SK-N-SH treated with all-trans-retinoic acid at 6 μM for 48 hours (cell line): ENCODE results near the gene ADAP1.
"Not testable (repeated sequence)": the region's sequence is repeated elsewhere in the genome, so short reads cannot be mapped to it uniquely, and the experiment has no call there.

Source experiments
- ATAC-seq: fragments of 200-7000 bp; cut with Tn5 transposase; 3 replicates; pipeline ENCODE4 v1.9.1; 2020; ENCODE audit warnings: mild to moderate bottlenecking, moderate library complexity
- ARNTL ChIP-seq: fragments of 450-650 bp; formaldehyde crosslinking; IDR thresholded peaks from 2 replicates; pipeline ENCODE4 v1.5.0; 2020; ENCODE audit warnings: low read depth, mild to moderate bottlenecking, moderate library complexity, borderline replicate concordance
- BACH2 ChIP-seq: fragments of 250-450 bp; sonication (Bioruptor Pico); IDR thresholded peaks from 2 replicates; pipeline ENCODE4 v1.9.0; 2021; ENCODE audit warnings: mild to moderate bottlenecking, borderline replicate concordance
- CSDC2 ChIP-seq: fragments of 250-450 bp; sonication (Bioruptor Pico); IDR thresholded peaks from 2 replicates; pipeline ENCODE4 v1.5.0; 2020; ENCODE audit warnings: mild to moderate bottlenecking, moderate library complexity
- GLIS3 ChIP-seq: fragments of 250-450 bp; sonication (Bioruptor Pico); IDR thresholded peaks from 2 replicates; pipeline ENCODE4 v1.5.0; 2020; ENCODE audit warnings: mild to moderate bottlenecking, moderate library complexity
- ISL1 ChIP-seq: fragments of 250-450 bp; sonication (Bioruptor Pico); IDR thresholded peaks from 2 replicates; pipeline ENCODE4 v2.1.2; 2022; ENCODE audit warnings: mild to moderate bottlenecking, moderate library complexity
- OSR1 ChIP-seq: fragments of 250-450 bp; sonication (Bioruptor Pico); IDR thresholded peaks from 2 replicates; pipeline ENCODE4 v1.8.0; 2022; ENCODE audit warnings: moderate library complexity, mild to moderate bottlenecking, inconsistent platforms
- PPARA ChIP-seq: fragments of 250-450 bp; sonication (Bioruptor Pico); IDR thresholded peaks from 2 replicates; pipeline ENCODE4 v1.5.0; 2020; ENCODE audit warnings: mild to moderate bottlenecking, borderline replicate concordance
- SNAI2 ChIP-seq: fragments of 250-450 bp; sonication (Bioruptor Pico); IDR thresholded peaks from 2 replicates; pipeline ENCODE4 v1.5.0; 2020; ENCODE audit warnings: mild to moderate bottlenecking, moderate library complexity
- TCF4 ChIP-seq: fragments of 250-450 bp; sonication (Bioruptor Pico); IDR thresholded peaks from 2 replicates; pipeline ENCODE4 v1.8.0; 2021; ENCODE audit warnings: mild to moderate bottlenecking, moderate library complexity, borderline replicate concordance
- TOX ChIP-seq: fragments of 250-450 bp; sonication (Bioruptor Pico); IDR thresholded peaks from 2 replicates; pipeline ENCODE4 v1.8.0; 2021; ENCODE audit warnings: mild to moderate bottlenecking, moderate library complexity, borderline replicate concordance
- ZC3H10 ChIP-seq: fragments of 250-450 bp; sonication (Bioruptor Pico); IDR thresholded peaks from 2 replicates; pipeline ENCODE4 v1.5.1; 2021; ENCODE audit warnings: mild to moderate bottlenecking, moderate library complexity
- ZFP3 ChIP-seq: fragments of 250-450 bp; sonication (Bioruptor Pico); IDR thresholded peaks from 2 replicates; pipeline ENCODE4 v1.5.0; 2020; ENCODE audit warnings: mild to moderate bottlenecking, moderate library complexity
- ZFP30 ChIP-seq: fragments of 450-650 bp; formaldehyde crosslinking; IDR thresholded peaks from 2 replicates; pipeline ENCODE4 v1.5.0; 2022; ENCODE audit warnings: mild to moderate bottlenecking, moderate library complexity
- ZNF565 ChIP-seq: fragments of 450-650 bp; formaldehyde crosslinking; conservative IDR thresholded peaks from 2 replicates; pipeline ENCODE4 v1.5.0; 2020; ENCODE audit warnings: low read depth, mild to moderate bottlenecking, moderate library complexity
- ZNF70 ChIP-seq: fragments of 450-650 bp; formaldehyde crosslinking; IDR thresholded peaks from 2 replicates; pipeline ENCODE4 v1.5.0; 2020; ENCODE audit warnings: mild to moderate bottlenecking, moderate library complexity
- ZNF8 ChIP-seq: fragments of 450-650 bp; formaldehyde crosslinking; IDR thresholded peaks from 2 replicates; pipeline ENCODE4 v1.5.0; 2020; ENCODE audit warnings: mild to moderate bottlenecking, moderate library complexity
- TF ChIP-seq, protein P1 (sequence below): fragments of 250-450 bp; sonication (Bioruptor Pico); IDR thresholded peaks from 2 replicates; pipeline ENCODE4 v1.5.1; 2020; ENCODE audit warnings: low read depth, mild to moderate bottlenecking, moderate library complexity
- TF ChIP-seq, protein P2 (sequence below): fragments of 250-450 bp; sonication (Bioruptor Pico); IDR thresholded peaks from 2 replicates; pipeline ENCODE4 v1.5.1; 2021; ENCODE audit warnings: mild to moderate bottlenecking, moderate library complexity

ADAP1 gene, protein sequence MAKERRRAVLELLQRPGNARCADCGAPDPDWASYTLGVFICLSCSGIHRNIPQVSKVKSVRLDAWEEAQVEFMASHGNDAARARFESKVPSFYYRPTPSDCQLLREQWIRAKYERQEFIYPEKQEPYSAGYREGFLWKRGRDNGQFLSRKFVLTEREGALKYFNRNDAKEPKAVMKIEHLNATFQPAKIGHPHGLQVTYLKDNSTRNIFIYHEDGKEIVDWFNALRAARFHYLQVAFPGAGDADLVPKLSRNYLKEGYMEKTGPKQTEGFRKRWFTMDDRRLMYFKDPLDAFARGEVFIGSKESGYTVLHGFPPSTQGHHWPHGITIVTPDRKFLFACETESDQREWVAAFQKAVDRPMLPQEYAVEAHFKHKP

DNA sequence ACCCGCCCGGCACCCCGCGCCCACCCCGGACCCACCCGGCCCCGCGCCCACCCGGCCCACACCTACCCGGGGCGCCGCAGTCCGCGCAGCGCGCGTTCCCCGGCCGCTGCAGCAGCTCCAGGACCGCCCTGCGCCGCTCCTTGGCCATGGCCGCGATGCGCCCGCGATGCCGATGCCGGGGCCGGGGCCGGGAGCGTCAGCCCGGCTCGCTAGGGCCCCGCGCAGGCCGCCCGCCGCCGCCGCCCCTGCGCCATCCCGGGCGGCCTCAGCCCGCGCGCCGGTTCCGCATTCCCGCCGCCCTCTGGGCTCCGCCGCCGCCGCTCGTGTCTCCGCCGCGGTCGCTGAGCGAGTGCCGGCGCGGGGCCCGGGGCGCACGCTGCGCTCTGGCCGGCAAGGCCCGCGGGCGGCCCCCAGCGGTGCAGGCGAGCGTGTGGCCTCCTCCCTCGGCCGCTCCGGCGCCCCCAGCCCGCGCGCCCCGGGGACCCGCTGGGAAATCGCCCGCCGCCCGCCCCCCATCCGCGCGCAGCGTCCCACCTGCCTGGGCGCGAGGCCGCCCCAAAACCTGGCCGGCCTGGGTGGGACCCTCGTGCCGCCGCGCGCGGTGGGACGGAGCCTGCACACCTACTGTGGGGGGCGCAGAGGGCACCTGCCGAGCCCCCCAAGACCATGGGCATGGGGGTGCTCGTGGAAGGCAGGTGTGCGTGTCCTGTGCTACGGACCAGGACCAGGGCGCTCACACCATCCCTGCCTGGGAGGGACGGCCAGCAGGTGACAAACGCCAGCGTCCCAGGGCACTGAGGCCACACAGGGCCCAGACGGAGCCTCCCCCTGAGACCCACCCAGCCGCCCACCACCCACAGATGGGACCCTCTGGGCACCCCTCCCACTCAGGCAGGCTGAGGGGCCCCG, at the start of gene ADAP1:
Gene ADAP1 (minus strand): TSS at position 351 of the 909 bp plus-strand sequence. CDS start 203 bp downstream, at position 148.
- TF ChIP-seq ZFP30 (CRISPR knock-in tag), result no peak
- no peak for TF ChIP-seq ZNF565 (CRISPR knock-in tag)
- no peak for TF ChIP-seq GLIS3 (CRISPR knock-in tag)
- no peak for TF ChIP-seq BACH2 (CRISPR knock-in tag)
- no peak for TF ChIP-seq ZNF70
- TF ChIP-seq ISL1 (CRISPR knock-in tag), result no peak

DNA sequence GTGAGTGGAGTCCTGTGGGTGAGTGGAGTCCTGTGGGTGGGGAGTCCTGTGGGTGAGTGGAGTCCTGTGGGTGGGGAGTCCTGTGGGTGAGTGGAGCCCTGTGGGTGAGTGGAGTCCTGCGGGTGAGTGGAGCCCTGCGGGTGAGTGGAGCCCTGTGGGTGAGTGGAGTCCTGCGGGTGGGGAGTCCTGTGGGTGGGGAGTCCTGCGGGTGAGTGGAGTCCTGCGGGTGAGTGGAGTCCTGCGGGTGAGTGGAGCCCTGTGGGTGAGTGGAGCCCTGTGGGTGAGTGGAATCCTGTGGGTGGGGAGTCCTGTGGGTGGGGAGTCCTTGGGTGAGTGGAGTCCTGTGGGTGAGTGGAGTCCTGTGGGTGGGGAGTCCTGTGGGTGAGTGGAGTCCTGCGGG, 48.0 kb upstream of the ADAP1 start:
- not testable (repeated sequence) for ATAC-seq

More for the DNA sequence above, at the start of gene ADAP1:
- ATAC-seq, result peak; percentile 40

DNA sequence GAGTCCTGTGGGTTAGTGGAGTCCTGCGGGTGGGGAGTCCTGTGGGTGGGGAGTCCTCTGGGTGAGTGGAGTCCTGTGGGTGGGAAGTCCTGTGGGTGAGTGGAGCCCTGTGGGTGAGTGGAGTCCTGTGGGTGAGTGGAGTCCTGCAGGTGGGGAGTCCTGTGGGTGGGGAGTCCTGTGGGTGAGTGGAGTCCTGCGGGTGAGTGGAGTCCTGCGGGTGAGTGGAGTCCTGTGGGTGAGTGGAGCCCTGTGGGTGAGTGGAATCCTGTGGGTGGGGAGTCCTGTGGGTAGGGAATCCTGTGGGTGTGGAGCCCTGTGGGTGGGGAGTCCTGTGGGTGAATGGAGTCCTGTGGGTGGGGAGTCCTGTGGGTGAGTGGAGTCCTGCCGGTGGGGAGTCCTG, 47.5 kb upstream of the ADAP1 start:
- ATAC-seq, result not testable (repeated sequence)

DNA sequence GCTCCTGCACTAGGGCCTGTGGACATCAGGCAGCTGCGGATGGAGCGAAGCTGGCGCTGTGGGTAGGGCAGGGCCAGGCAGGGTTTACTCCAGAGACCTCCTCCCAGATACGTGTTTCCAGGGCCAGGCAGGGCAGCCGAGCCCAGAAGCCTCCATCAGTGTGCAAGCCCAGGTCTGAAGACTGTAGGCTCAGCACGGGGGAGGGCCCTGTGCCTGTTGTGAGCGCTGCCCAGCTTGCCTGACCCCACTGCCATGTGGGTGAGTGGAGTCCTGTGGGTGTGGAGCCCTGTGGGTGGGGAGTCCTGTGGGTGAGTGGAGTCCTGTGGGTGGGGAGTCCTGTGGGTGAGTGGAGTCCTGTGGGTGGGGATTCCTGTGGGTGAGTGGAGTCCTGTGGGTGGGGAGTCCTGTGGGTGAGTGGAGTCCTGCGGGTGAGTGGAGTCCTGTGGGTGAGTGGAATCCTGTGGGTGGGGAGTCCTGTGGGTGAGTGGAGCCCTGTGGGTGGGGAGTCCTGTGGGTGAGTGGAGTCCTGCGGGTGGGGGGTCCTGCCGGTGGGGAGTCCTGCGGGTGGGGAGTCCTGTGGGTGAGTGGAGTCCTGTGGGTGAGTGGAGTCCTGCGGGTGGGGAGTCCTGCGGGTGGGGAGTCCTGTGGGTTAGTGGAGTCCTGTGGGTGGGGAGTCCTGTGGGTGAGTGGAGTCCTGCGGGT, 46.7 kb upstream of the ADAP1 start:
- ATAC-seq, result peak; percentile 47

DNA sequence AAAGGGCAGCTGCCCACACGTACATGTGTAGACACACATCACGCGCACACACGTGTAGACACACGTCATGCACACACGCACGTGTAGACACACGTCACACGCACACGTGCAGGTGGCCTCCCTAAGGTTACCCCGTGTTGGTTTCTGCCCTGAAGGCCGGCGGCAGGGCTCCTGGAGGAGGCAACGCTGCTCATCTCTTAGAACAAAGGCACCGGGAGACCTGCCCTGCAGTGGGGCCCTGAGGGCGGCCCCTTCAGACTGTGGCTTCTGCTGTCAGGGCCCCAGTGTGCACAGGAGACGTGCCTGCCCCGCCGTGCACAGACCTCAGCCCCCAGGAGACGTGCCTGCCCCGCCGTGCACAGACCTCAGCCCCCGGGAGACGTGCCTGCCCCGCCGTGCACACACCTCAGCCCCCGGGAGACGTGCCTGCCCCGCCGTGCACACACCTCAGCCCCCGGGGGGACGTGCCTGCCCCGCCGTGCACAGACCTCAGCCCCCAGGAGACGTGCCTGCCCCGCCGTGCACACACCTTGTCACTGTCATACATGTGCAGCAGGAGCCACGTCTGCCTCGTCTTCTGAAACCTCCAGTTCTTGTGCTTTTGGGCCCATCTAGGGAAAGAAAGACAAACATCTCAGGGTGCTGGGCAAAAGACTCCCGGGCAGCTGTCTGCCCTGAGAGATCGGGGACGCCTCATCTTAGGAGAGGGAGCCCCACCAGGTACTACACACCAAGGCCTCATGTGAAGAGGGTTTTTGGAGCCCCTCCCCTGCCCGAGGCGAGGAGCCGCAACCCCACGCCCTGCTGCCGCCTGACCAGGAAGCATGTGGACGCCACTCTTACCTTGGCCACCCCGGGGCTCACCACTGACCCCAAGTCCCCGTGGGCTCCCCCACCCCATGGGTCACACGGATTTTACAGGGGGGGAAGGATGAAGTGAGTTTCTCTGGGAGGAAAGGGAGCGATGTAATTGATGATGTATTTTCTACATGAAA, 45.8 kb upstream of the ADAP1 start:
- no peak for ATAC-seq
- TF ChIP-seq CSDC2 (CRISPR knock-in tag), result no peak
- TF ChIP-seq, protein P1, sequence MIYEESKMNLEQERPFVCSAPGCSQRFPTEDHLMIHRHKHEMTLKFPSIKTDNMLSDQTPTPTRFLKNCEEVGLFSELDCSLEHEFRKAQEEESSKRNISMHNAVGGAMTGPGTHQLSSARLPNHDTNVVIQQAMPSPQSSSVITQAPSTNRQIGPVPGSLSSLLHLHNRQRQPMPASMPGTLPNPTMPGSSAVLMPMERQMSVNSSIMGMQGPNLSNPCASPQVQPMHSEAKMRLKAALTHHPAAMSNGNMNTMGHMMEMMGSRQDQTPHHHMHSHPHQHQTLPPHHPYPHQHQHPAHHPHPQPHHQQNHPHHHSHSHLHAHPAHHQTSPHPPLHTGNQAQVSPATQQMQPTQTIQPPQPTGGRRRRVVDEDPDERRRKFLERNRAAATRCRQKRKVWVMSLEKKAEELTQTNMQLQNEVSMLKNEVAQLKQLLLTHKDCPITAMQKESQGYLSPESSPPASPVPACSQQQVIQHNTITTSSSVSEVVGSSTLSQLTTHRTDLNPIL (CRISPR knock-in tag), result no peak
- TF ChIP-seq PPARA (CRISPR knock-in tag), result no peak
- TF ChIP-seq, protein P2, sequence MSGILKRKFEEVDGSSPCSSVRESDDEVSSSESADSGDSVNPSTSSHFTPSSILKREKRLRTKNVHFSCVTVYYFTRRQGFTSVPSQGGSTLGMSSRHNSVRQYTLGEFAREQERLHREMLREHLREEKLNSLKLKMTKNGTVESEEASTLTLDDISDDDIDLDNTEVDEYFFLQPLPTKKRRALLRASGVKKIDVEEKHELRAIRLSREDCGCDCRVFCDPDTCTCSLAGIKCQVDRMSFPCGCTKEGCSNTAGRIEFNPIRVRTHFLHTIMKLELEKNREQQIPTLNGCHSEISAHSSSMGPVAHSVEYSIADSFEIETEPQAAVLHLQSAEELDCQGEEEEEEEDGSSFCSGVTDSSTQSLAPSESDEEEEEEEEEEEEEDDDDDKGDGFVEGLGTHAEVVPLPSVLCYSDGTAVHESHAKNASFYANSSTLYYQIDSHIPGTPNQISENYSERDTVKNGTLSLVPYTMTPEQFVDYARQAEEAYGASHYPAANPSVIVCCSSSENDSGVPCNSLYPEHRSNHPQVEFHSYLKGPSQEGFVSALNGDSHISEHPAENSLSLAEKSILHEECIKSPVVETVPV (CRISPR knock-in tag), result no peak
- no peak for TF ChIP-seq ZNF565 (CRISPR knock-in tag)
- no peak for TF ChIP-seq ZFP3
- TF ChIP-seq SNAI2 (CRISPR knock-in tag), result no peak
- no peak for TF ChIP-seq GLIS3 (CRISPR knock-in tag)
- no peak for TF ChIP-seq ZNF8
- no peak for TF ChIP-seq TOX
- no peak for TF ChIP-seq ARNTL
- TF ChIP-seq TCF4 (CRISPR knock-in tag), result no peak
- TF ChIP-seq ZNF70, result no peak
- no peak for TF ChIP-seq ZC3H10 (CRISPR knock-in tag)

DNA sequence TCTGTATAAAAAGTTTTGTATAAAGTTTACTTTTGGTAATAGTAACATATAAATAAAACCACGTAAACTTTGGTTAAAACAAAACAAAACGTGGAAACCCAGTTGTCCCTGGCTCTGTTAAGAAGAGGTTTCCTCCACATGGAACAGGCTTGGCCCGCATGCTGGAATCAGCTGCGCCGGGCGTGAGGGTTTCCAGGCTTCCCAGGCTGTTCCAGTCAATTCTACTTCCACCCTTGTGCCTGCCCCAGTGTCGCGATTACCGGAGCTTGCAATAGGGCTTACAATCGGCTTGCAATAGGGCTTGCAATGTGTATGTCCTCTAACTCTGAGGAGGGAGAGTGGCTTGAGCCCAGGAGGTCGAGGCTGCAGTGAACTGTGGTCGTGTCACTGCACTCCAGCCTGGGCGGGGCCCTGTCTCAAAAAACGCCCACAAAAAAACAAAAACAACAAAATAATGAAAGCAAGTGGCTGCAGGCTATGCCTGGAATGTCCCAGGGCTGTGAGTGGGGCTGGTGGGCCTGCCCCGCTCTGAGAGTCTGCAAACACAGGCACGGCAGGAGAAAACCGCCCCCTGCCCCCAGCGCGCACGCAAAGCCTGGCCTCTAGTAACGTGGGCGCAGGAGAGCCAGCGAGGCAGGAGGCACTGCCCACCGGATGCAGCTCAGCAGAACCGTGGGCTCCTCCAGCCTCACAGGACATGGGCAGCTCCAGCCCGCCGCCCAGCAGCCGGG, 44.8 kb upstream of the ADAP1 start:
- no peak for ATAC-seq
- TF ChIP-seq TCF4 (CRISPR knock-in tag) (no peak), CSDC2 (CRISPR knock-in tag) (no peak), GLIS3 (CRISPR knock-in tag) (no peak), OSR1 (CRISPR knock-in tag) (no peak), ZC3H10 (CRISPR knock-in tag) (no peak)
- TF ChIP-seq, all 23 proteins: peak for 0
